Limb (tissue), 2 donors: ENCODE measurements around the gene CYP2F1.
"Not testable (repeated sequence)": the region's sequence is repeated elsewhere in the genome, so short reads cannot be mapped to it uniquely, and the experiment has no call there.

Experiments
- DNase-seq, 2 donors: peaks; one replicate each; pipeline ENCODE4 v3.0.0-alpha.2; 2016; ENCODE audit errors: extremely low spot score in 2 of 2

Gene CYP2F1, protein sequence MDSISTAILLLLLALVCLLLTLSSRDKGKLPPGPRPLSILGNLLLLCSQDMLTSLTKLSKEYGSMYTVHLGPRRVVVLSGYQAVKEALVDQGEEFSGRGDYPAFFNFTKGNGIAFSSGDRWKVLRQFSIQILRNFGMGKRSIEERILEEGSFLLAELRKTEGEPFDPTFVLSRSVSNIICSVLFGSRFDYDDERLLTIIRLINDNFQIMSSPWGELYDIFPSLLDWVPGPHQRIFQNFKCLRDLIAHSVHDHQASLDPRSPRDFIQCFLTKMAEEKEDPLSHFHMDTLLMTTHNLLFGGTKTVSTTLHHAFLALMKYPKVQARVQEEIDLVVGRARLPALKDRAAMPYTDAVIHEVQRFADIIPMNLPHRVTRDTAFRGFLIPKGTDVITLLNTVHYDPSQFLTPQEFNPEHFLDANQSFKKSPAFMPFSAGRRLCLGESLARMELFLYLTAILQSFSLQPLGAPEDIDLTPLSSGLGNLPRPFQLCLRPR

DNA sequence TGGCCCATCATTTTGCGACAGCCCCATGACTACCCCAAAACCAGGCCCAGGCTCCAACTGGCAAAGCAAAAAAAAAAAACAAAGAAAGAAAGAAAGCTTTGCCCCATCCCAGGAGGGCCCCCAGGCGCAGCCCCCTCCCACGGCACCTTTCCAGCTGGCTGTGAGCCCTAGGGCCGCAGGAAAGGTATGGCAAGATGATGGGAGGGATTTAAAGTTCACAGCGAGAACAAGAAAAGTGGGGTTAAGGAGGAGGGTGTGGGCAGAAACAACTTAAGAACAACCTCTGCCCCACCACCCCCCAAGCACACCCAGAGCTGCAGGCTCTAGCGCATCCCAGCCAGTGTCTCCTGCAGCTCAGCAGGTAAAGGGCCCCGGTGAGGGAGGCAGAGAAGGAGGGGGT is at the start of gene CYP2F1:
Gene CYP2F1 (plus strand): TSS at position 301 of the 400 bp plus-strand sequence. CDS start 1,757 bp downstream, outside the sequence.
- no peak for DNase-seq

DNA sequence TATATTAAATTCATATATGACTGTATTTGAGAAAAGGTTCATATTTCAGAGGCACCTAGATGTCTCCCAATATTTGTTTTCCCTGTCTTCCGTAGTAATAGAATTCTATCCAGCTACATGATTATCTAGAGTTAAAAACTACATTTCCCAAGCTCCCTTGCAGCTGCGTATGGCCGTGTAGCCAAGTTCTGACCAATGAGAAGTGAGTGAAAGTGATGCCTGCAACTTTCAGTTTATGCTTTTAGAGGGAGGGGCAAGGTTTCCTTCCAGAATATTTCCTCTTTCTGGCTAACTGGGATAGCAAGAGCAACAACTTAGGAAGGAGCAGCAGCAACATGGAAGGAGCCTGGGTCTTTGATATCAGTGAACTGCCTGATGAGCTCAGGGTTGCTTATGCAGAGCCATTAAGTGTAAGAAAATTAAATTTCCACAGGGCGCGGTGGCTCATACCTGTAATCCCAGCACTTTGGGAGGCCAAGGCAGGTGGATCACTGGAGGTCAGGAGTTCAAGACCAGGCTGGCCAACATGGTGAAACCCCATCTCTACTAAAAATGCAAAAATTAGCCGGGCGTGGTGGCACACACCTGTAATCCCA is 49.2 kb upstream of the CYP2F1 start:
- no peak for DNase-seq

DNA sequence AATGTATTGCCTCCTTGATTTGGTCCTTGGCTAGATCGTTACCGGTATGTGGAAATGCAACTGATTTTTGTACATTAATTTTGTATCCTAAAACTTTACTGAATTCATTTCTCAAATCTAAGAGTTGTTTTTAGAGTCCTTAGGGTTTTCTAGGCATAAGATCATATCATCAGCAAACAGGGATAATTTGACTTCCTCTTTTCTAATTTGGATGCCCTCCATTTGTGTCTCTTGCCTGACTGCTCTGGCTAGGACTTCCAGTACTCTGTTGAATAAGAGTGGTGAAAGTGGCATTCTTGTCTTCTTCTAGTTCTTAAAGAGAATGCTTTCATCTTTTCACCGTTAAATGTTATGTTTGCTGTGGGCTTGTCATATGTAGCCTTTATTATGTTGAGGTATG is 37.9 kb upstream of the CYP2F1 start:
- no peak for DNase-seq

DNA sequence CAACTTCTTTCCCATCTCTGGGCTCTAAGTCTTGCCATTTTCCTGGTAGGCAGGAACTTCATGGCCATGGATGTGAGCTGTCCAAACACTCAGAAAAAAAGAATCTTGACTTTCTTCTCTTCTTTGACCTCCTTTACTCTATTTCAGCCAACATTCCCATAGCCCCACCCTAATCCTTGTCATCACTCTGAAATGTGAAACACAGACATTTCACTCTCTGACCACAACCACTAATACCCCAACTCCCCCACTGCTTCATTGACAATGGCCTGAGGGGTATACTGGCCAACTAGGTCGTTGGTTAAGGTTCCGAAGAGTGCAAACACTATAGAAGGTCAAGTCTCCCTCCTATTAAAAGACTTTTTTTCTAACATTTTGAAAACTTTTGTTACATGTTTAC is 30.7 kb upstream of the CYP2F1 start:
- no peak for DNase-seq

DNA sequence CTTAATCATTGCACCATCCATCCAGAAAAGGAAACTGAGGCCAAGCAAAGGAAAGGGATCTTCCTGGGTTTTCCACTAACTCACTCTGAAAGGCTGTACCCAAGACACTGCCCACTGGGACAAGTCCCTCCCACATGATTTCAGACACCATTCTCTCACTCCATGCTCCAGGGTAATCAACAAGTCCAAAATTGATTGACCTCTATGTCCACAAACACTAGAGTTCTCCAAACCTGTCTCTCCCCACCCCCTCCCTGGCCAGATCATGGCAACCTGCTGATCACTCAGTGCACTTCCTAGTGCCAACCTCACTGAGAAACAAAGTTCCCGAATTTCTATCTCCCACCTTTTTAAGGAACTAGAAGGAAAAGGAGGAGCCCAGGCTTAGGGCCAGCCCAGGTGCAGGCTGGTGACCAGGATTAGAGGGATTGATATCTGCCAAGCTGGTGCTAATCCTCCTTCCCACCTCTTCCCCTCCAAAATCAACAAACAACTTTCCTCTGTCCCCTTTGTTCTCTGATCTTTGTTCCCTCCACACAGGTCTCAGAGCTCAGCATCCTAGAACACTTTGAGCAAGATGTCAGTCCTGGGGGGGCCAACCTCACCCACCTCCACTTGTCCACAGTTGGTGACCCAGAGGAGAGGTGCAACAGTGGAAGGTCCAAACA is 28.4 kb upstream of the CYP2F1 start:
- DNase-seq: no peak

DNA sequence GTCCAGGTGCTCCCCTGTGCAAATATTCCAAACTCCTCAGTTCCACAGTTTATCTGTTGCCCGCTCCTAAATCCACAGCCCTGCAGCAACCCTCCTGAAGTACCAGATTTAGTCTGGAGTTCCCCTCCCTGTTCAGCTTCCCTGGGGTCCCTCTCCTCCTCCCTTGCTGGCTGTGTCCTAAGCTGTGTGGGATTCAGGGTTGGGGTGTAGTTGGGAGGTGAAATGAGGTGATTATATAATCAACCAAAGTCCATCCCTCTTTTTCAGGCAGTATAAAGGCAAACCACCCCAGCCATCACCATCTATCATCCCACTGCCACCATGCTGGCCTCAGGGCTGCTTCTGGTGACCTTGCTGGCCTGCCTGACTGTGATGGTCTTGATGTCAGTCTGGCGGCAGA is 26.1 kb upstream of the CYP2F1 start, which contains the start of gene CYP2A13:
Gene CYP2A13 (plus strand): TSS at position 301 of the 400 bp plus-strand sequence. CDS start 21 bp downstream, at position 322.
- DNase-seq: no peak

DNA sequence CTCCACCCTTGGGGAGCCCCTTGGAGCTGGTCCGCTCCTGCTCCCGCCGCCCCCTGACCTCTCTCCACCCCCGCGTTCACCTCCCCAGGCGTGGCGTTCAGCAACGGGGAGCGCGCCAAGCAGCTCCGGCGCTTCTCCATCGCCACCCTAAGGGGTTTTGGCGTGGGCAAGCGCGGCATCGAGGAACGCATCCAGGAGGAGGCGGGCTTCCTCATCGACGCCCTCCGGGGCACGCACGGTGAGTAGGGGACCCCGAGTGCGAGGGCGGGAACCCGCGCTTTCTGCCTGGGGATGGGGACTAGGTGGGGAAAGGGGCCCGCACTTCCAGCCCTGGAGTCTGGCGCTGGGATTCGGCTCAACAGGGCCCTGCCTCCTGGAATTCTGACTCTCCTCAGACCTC is 24.3 kb upstream of the CYP2F1 start:
- DNase-seq: no peak

DNA sequence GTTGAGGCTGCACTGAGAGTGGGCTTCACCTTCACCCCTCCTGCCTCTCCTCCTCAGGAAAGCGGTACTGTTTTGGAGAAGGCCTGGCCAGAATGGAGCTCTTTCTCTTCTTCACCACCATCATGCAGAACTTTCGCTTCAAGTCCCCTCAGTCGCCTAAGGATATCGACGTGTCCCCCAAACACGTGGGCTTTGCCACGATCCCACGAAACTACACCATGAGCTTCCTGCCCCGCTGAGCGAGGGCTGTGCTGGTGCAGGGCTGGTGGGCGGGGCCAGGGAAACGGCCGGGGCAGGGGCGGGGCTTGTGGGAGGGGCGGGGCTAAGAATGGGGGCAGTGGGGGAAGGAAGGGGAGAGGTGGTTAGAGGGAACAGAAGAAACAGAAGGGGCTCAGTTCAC is 18.5 kb upstream of the CYP2F1 start:
- DNase-seq: no peak

DNA sequence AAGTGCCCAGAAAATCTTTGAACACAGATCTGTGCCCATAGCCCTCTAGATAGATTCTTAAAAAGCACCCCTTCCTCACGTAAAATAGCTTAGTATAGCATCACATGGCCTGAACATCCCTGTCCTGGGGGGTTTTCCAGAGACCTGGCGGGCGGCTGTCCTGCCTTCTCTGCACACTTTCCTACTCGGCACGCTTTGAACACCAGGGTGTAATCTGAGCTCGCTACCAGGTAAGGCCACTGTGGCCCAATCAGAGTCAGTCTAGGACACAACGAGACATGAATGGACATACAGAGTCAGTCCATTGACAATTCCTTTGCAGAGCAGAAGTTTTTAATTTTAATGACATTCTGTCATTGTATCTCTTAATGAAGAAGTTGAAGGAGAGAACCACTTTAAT is 17.9 kb upstream of the CYP2F1 start:
- DNase-seq: no peak

DNA sequence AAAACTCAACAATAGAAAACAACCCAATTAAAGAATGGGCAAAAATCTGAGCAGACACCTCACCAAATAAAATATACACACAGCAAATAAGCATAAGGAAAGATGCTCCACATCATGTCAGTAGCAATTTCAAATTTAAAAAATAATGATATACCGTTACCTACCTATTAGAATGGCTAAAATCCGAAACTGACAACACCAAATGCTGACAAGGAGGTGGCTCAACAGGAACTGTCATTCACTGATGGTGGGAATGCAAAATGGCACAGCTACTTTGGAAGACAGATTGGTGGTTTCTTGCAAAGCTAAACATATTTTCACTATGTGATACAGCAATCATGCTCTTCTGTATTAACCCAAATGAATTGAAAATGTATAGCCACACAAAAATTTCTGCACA is 16.9 kb upstream of the CYP2F1 start:
- no peak for DNase-seq

DNA sequence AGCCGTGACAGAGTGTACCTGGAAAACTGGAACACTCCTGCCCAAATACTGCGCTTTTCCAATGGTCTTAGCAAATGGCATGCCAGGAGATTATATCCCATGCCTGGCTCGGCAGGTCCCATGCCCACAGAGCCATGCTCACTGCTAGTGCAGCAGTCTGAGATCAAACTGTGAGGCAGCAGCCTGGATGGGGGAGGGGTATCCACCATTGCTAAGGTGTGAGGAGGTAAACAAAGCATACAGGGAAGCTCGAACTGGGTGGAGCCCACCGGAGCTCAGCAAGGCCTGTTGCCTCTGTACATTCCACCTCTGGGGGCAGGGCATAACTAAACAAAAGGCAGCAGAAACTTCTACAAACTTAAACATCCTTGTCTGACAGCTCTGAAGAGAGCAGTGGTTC is 15.5 kb upstream of the CYP2F1 start:
- DNase-seq: no peak

DNA sequence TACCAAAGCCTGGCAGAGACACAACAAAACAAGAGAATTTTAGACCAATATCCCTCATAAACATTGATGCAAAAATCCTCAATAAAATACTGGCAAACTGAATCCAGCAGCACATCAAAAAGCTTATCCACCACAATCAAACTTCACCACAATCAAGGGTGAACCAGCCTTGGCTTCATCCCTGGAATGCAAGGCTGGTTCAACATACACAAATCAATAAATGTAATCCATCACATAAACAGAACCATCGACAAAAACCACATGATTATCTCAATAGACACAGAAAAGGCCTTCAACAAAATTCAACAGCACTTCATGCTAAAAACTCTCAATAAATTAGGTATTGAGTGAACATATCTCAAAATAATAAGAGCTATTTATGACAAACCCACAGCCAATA is 12.0 kb upstream of the CYP2F1 start:
- DNase-seq: not testable (repeated sequence)

DNA sequence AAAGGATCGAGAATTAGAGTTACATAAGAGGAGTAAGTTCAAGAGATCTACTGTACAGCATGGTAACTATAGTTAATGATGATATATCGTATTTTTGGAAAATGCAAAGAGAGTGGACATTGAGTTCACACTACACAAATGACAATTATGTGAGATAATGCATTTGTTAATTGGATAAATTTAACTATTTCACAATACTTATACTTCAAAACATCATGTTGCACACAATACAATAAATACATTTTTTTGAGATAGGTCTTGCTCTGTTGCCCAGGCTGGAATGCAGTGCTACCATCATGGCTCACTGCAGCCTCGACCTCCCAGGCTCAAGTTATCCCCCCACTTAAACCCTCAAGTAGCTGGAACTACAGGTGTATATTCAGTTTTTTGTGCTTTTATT is 8.1 kb upstream of the CYP2F1 start:
- DNase-seq: no peak

DNA sequence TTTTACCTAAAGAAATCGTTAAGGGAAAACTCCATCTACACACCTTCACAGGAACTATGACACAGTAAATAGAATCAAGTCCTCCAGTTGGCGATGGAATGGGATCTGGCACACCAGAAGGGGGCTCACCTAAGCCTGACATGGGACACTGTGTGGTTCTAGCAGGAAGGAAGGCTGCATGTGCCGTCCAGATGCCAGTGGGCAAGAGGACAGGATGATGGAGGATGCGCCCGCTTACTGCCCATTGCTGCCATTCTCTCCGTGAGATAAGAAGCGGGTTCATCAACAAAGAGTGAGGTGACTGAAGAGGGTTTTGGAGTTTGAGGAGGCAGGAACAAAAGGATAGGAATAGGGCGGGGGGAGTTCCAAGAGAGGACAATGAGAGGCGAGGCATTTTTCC is 2.9 kb upstream of the CYP2F1 start:
- DNase-seq: no peak

DNA sequence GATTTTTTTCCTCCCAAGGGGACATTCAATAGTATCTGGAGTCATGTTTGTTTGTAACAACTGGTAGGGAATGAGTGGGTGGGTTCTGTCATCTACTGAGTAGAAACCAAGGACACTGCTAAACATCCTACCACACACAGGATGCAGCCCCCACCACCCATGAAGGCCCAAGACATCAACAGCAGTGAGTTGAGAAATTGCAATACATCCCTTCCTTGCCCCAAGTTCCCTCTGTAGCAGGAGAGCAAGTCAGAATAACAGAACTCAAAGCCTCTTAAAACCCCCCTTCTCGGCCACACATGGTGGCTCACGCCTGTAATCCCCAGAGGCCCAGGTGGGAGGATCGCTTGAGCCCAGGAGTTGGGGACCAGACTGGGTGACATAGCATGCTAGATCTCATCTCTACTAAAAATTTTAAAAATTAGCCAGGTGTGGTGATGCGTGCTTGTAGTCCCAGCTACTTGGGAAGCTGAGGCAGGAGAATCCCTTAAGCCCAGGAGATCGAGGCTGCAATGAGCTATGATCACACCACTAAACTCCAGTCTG is 2.4 kb upstream of the CYP2F1 start:
- DNase-seq: no peak

DNA sequence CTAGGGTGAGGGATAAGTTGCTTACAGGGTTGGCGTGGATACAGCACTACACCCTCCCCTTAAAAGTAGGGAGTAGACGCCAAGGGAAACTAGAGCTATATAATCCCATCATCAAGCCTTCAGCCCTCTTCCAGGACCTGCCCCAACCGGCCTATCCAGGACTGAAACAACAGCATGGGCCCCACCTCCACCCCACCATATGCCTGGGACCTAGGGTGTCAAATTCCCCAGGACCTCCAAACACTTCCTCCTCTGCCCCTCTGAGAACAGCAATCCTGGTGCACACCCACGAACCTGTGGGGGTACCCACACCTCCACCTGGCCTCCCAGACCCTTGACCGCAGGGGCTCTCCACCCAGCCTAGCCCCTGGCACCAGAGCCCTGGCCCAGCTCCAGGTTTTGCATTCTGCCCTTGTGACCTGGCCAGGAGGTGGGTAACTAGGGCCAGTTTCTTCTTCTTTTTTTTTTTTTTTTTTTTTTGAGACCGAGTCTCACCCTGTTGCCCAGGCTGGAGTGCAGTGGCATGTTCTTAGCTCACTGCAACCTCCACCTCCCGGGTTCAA is 1.4 kb upstream of the CYP2F1 start:
- DNase-seq: no peak

DNA sequence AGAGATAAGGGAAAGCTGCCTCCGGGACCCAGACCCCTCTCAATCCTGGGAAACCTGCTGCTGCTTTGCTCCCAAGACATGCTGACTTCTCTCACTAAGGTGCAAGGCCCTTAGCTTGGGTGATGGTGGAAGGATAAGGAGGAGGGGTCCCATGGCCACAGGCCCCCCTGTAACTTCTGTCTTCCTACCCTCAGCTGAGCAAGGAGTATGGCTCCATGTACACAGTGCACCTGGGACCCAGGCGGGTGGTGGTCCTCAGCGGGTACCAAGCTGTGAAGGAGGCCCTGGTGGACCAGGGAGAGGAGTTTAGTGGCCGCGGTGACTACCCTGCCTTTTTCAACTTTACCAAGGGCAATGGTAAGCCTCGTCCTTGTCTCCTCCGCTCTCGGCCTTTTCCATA is 2.0 kb downstream of the CYP2F1 start:
- DNase-seq: no peak

DNA sequence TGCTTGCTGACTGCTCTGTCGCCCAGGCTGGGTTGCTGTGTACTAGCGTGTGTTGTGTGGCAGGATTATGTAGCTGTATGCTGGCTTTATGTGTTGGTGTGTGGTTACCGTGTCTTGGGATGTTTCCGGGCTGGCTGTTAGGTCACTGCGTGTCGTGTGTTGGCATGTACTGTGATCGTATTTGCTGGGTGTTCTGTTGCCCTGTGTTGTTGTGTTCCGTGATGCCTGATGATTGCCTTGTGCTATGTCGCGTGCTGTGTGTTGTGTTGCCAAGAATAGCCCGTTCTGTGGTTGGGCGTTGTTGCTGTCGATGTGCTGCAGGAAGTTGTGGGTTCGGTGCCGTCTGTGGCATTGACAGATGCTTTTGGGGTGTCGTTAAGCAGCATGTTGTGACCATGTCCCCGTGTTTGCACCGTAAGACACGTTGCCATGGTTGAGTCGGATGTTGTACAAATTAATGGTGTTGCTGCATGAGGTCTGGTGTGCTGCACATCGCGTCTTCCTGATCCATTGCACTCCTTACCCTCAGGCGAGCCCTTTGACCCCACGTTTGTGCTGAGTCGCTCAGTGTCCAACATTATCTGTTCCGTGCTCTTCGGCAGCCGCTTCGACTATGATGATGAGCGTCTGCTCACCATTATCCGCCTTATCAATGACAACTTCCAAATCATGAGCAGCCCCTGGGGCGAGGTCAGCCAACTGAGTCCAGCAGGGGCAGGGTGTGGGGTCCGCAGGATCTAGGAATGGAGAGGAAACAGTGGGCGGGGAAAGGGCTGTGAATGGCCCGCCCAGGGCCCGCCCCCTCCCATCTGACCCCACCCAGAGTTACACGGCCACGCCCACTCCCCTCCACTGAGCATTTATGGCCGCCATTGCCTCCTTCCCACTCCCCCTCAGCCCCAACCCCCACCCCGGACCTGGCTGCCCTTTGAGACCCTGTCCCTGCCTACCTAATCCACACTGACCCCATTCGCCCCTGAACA is 7.0 kb downstream of the CYP2F1 start:
- not testable (repeated sequence) for DNase-seq

DNA sequence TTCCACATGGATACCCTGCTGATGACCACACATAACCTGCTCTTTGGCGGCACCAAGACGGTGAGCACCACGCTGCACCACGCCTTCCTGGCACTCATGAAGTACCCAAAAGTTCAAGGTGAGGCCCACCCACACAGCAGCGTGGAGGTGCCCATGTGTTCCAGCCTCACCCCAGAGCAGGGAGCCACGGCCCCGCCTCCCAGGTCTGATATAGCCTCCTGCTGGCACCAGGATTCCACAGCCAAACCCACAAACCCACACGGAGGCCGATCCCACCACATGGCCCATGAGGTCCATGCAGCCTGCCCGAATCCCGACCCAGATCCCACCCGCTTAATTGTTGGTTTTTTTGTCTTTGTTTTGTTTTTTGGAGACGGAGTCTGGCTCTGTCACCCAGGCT is 8.6 kb downstream of the CYP2F1 start:
- not testable (repeated sequence) for DNase-seq

DNA sequence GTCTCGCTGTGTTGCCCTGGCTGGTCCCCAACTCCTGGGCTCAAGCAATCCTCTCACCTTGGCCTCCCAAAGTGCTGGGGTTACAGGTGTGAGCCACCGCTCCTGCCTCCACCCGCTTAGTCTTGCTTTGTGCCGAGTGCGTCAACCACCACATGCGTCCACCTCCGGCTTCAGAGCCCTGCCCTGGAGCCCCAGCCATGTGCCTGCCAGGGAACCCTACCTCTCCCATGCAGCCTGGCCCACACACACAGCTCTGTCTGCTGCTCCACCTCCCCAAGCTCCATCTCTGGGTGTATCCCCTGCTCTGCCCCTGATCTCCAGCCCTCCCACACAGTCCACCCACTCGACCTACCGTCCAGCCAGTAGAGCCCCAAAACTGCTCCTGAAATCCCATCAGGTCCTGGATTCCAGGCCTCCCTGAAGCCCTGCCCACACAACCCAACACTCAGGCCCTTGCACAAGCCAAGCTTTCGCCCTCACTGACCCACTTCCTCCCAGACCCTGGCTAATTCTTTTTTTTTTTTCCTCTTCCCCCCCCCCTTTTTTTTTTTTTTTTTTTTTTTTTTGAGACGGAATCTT is 9.6 kb downstream of the CYP2F1 start:
- no peak for DNase-seq
